GM12878 (cell line): ENCODE data around the gene NOP53. TPM values are rescaled to one million over a fixed set of nuclear protein-coding genes. Genes with fewer than 3 reads are reported as not detected.

Source experiments
- CREM ChIP-seq: IDR thresholded peaks from 2 replicates; pipeline ENCODE4 v1.6.1; 2014; ENCODE audit warnings: antibody characterized with exemption, low read depth
- HDAC6 ChIP-seq: fragments of 200-600 bp; sonication (generic); IDR thresholded peaks from one replicate; pipeline ENCODE4 v1.8.0; 2017; ENCODE audit warnings: antibody characterized with exemption; ENCODE audit not compliant: unreplicated experiment
- HDGF ChIP-seq: fragments of 450-650 bp; IDR thresholded peaks from 2 replicates; pipeline ENCODE4 v1.6.1; 2016; ENCODE audit warnings: antibody characterized with exemption
- MEF2A ChIP-seq: IDR thresholded peaks from 2 replicates; pipeline ENCODE4 v1.6.1; 2011; ENCODE audit warnings: low read depth, mild to moderate bottlenecking, low read length, moderate library complexity; ENCODE audit not compliant: insufficient read depth
- TCF12 ChIP-seq: IDR thresholded peaks from 2 replicates; pipeline ENCODE4 v1.6.1; 2011; ENCODE audit warnings: low read depth, mild to moderate bottlenecking, low read length
- ZBTB40 ChIP-seq: fragments of 450-650 bp; IDR thresholded peaks from 2 replicates; pipeline ENCODE4 v1.6.1; 2016; ENCODE audit warnings: mild to moderate bottlenecking, moderate library complexity, borderline replicate concordance
- polyA plus RNA-seq, 11 experiments: library from polyadenylated mRNA; depleted of rRNA in 4 of 11; unstranded in 6 of 11; stranded (reverse) in 5 of 11; fragments of >200 nt; fragmentation: Nextera tagmentation in 4 of 11; fragmentation: Illumina TruSeq in 1 of 11; extraction: Ambion mirVana in 4 of 11; extraction: Trizol in 1 of 11; gene quantifications; 1 replicate in 1 of 11; 2 replicates in 10 of 11; pipeline versions ENCODE4 v1.2.1 to v1.2.3, GENCODE V29; 2011 to 2016; ENCODE audit warnings: inconsistent platforms in 2 of 11, missing spikeins in 2 of 11, low read depth in 1 of 11
- total RNA-seq, 4 experiments: library from RNA; depleted of rRNA in 3 of 4; stranded (reverse); fragments of >200 nt in 3 of 4; fragmentation: Illumina TruSeq in 1 of 4; extraction: Trizol in 1 of 4; gene quantifications; 2 replicates each; pipeline versions ENCODE4 v1.2.1 to v1.2.3, GENCODE V29; 2013 to 2021
- TF ChIP-seq, protein P1 (sequence below), 3 experiments: IDR thresholded peaks in 2 of 3; conservative IDR thresholded peaks in 1 of 3; 2 replicates each; pipeline ENCODE4 v1.5.1; 2011; ENCODE audit warnings: low read depth in 3 of 3, low read length in 3 of 3, mild to moderate bottlenecking in 3 of 3, control low read depth in 2 of 3, moderate library complexity in 2 of 3, inconsistent platforms in 1 of 3, mixed read lengths in 1 of 3; ENCODE audit not compliant: control insufficient read depth in 2 of 3, insufficient read depth in 1 of 3; ENCODE audit errors: extremely low read depth in 1 of 3
- TF ChIP-seq, protein P2 (sequence below): fragments of 450-650 bp; formaldehyde crosslinking; IDR thresholded peaks from 2 replicates; pipeline ENCODE4 v1.4.0; 2022; ENCODE audit warnings: mild to moderate bottlenecking, moderate library complexity

Gene NOP53
- total and polyA plus RNA-seq, 10 of the 15 experiments (the other 5 are each of a cell fraction or from before 2014, with no cell fraction given): 6.0 to 386 (median 167) TPM

- TF ChIP-seq, protein P1, sequence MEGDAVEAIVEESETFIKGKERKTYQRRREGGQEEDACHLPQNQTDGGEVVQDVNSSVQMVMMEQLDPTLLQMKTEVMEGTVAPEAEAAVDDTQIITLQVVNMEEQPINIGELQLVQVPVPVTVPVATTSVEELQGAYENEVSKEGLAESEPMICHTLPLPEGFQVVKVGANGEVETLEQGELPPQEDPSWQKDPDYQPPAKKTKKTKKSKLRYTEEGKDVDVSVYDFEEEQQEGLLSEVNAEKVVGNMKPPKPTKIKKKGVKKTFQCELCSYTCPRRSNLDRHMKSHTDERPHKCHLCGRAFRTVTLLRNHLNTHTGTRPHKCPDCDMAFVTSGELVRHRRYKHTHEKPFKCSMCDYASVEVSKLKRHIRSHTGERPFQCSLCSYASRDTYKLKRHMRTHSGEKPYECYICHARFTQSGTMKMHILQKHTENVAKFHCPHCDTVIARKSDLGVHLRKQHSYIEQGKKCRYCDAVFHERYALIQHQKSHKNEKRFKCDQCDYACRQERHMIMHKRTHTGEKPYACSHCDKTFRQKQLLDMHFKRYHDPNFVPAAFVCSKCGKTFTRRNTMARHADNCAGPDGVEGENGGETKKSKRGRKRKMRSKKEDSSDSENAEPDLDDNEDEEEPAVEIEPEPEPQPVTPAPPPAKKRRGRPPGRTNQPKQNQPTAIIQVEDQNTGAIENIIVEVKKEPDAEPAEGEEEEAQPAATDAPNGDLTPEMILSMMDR (IDR thresholded peaks at IDR 0.05 in 2 of 3, conservative IDR thresholded peaks at IDR 0.05 in 1 of 3; ENCODE audit: control insufficient read depth in 2 of 3, extremely low read depth in 1 of 3, insufficient read depth in 1 of 3, low read depth in 3 of 3, low read length in 3 of 3): no peak
- TF ChIP-seq CREM: no peak
- TF ChIP-seq ZBTB40: no peak
- TF ChIP-seq, protein P2, sequence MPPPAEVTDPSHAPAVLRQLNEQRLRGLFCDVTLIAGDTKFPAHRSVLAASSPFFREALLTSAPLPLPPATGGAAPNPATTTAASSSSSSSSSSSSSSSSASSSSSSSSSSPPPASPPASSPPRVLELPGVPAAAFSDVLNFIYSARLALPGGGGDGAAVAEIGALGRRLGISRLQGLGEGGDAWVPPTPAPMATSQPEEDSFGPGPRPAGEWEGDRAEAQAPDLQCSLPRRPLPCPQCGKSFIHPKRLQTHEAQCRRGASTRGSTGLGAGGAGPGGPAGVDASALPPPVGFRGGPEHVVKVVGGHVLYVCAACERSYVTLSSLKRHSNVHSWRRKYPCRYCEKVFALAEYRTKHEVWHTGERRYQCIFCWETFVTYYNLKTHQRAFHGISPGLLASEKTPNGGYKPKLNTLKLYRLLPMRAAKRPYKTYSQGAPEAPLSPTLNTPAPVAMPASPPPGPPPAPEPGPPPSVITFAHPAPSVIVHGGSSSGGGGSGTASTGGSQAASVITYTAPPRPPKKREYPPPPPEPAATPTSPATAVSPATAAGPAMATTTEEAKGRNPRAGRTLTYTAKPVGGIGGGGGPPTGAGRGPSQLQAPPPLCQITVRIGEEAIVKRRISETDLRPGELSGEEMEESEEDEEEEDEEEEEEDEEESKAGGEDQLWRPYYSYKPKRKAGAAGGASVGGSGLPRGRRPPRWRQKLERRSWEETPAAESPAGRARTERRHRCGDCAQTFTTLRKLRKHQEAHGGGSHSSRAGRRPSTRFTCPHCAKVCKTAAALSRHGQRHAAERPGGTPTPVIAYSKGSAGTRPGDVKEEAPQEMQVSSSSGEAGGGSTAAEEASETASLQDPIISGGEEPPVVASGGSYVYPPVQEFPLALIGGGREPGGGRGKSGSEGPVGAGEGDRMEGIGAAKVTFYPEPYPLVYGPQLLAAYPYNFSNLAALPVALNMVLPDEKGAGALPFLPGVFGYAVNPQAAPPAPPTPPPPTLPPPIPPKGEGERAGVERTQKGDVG (CRISPR knock-in tag): no peak
- no peak for TF ChIP-seq TCF12
- no peak for TF ChIP-seq HDGF
- no peak for TF ChIP-seq MEF2A
- TF ChIP-seq HDAC6: no peak
- TF ChIP-seq, all 136 proteins: peak for 0
Measured at GRCh38 chr19:47719047-47719859, 26.1 kb upstream of the NOP53 start (continued).
